ENCODE measurements around the gene TMEM38A.

- no peak for TF ChIP-seq CTCF (conservative IDR thresholded peaks at IDR 0.05 in 1 of 2, IDR thresholded peaks at IDR 0.05 in 1 of 2; ENCODE audit: extremely low read depth in 1 of 2, insufficient read depth in 1 of 2, low read depth in 1 of 2, low read length in 2 of 2)
- TF ChIP-seq EZH2 (IDR thresholded peaks at IDR 0.05; ENCODE audit: borderline replicate concordance, low read length) = no peak
Measured at GRCh38 chr19:16614941-16615340, 46.0 kb upstream of the TMEM38A start.
